Stimulated activated CD8-positive, alpha-beta memory T cell treated with anti-CD3 and anti-CD28 coated beads, Interleukin-7, amount 100 ng/mL, for 48 hours (primary cell): ENCODE data around the gene XRN2.

Source experiments
- DNase-seq, 2 donors: peaks; one replicate each; pipeline ENCODE4 v3.0.0-alpha.2; 2020; ENCODE audit warnings: low read depth in 1 of 2; ENCODE audit errors: extremely low read depth in 1 of 2

XRN2 gene

DNA sequence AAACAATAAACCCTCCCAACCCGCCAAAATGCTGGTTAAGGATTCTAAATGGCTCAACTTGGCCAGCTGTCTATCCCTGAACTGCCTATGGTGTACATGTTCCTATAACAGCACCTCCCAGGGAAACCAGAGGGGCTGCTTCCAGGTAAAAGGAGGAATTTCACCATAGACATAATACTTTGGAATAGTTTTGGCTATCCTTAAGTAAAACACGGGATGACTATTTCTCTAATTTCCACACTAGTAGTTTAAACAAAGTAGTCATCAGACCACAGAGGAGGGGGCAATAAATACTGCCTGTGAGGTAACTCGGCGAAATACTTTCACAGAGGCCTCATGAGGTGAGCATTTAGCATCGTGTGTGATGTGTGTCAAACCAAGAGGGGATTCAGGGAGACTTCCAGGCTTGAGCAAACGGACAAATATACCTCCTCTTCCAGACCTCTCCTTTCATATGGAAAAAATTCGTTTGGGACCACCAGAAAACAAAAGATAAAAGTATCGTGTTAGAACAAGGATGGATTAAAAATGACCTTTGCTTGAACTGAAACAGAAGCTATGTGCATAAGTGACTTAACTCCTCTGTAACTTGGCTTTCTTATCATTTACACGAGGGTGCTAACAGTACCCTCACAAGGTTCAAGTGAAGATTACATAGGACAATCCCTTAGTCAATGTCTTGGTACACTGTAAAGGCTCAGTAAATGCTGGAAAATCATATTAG, 1.0 kb upstream of the XRN2 start:
- DNase-seq = no peak

DNA sequence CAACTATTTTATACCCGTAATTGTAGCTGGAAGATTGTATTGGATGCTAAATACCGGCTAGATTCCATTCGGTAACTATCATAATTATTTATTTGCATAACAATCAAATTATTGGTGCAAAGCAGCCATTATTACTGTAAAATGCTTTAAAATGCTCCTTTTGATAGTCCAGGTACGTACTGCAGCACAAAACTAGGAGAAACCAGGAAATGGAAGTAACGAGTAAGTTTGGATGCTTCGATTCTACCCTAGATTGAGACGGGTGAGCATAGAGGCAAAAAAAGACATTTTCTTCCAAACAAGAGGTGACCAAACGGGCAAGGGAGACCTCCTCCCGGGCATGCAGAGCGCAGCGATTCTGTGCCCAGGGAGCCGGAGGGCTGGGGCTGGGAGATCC, 469 bp upstream of the XRN2 start:
- DNase-seq = no peak

- no peak for DNase-seq
Observed at GRCh38 chr20:21303872-21304586, 898 bp downstream of the XRN2 start.

DNA sequence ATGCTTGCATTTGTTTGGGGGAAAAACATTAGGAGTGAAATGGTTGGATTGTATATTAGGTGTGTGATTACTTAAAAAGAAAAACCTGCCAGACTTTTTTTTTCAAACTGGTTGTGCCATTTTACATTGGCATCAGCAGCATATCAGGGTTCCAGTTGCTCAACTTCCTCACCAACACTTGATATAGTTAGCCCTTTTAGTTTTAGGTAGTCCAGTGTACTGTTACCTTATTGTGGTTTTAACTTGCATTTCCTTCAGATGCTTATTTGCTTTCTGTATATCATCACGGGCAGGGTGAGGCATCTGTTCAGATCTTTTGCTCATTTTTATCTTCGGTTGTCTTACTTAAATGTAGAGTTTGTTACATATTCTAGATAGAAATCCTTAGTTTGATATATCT, 5.2 kb downstream of the XRN2 start:
- no peak for DNase-seq

GRCh38 chr20:21309678-21310467, 6.7 kb downstream of the XRN2 start:
- DNase-seq = no peak

DNA sequence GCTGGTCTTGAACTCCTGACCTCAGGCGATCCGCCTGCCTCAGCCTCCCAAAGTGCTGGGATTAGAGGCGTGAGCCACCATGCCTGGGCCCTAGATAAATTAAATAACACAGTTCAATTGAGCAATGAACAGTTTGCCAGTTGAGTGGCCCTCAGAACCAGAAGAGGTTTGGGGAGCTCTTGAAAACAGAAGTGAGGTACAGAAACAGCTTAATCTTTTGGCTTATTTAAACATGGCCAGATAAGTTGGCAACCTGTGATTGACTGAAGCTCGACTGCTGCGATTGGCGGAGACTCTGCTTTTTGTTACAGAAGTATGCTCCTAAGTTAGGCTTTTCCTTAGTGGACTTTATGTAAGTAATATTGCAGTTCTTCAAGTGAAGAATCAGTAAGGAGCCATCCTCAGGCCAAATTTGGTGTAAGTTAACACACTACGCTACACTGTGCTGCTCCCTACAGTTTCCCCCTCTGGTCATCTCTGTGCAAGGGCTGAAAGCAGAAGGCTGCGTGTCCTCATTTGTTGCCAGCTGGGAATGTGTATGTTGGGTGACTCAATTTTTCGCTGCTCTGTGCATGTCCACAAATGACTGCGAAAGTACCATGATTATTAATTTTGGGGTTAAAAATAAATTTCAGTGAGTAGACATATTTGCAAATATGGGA, 9.8 kb downstream of the XRN2 start:
- no peak for DNase-seq

DNA sequence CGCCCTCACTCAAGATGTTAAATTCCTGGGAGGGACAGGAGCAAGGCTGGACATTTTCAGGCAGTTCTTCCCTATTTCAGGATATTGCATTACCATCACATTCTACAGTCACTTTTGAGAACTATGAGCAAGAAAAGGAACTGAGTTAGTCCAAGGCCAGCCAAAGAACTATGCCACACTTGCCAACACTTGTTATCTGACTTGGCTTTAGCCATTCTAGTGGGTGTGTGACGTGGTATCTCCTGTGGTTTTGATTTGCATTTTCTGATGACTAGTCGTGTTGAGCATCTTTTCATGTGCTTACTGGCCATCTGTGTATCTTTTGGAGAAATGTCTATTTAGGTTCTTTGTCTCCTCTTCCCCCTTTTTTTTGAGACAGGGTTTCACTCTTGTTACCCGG, 12.0 kb downstream of the XRN2 start:
- DNase-seq = peak; percentile 5 to 47

GRCh38 chr20:21322083-21322710, 19.1 kb downstream of the XRN2 start:
- DNase-seq = no peak

GRCh38 chr20:21322921-21323331, 19.8 kb downstream of the XRN2 start:
- no peak for DNase-seq

DNA sequence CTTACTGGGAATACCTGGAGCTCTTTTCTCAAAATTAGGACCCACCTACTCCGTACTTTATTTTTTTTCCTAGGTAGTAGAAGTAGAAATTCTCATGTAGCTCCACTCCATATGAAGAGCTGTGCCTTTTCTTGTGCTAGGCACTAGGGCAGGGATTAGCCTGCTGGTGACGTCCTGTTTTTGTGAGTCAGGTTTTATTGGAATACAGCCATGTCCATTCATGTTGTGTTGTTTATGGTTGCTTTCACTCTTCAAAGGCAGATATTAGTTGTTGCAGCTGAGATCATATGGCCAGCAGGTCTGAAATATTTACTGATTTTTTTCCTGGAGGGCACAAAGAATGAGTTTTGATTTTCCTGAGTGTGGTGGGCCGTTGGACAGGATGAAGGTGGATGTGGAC, 20.5 kb downstream of the XRN2 start:
- DNase-seq = no peak

- no peak for DNase-seq
Observed at GRCh38 chr20:21324126-21324525, 21.0 kb downstream of the XRN2 start.

DNA sequence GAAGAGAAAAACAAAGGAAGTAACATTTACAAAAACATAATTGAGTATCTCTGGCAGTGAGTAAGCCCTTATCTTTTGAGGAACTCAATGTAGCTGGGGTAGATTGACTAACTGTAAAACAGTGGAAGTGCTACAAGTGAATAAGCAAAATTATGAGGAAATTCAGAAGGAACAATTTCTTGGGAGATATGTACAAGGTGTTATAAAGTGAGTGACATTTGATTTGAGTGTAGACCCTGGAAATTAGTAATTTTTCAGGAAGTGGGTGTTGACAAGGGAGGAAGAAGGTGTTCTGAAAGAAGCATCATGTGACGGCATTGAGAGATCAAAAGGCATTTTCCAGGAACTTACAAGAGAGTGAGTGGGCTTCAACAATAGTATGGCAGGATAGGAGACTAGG, 22.2 kb downstream of the XRN2 start:
- DNase-seq = no peak

GRCh38 chr20:21326700-21327099, 23.6 kb downstream of the XRN2 start:
- no peak for DNase-seq

DNA sequence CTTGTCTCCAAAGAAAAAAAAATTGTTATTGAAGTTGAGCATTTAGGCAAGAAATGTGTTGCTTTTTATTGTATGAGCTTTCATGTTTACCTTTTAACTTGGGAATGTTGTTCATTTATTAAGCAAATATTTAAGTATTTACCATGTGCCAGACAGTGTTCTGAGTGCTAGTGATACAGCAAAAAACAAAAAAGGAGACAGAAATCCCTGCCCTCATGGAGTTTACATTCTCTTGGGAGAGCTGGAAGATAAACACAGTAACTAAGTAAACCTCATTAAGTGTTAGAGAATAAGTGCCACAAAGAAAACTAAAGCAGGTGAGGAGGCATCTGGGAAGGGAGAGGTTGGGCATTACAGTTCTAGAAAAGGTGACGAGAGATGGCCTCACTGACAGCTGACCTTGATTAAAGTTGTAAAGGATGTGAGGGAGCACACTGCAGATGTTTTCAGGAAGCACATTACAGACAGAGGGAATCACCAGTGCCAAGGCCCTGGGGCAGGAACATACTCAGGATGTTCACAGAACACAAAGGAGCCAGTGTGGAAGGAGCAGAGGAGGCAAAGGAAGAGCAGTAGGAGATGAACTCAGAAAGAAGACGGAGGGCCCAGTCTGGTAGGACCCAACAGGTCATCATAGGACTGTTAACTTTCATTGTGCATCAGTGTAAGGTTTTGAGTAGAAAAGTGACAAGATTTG, 33.5 kb downstream of the XRN2 start:
- no peak for DNase-seq

- no peak for DNase-seq
Observed at GRCh38 chr20:21338291-21338690, 35.2 kb downstream of the XRN2 start.

DNA sequence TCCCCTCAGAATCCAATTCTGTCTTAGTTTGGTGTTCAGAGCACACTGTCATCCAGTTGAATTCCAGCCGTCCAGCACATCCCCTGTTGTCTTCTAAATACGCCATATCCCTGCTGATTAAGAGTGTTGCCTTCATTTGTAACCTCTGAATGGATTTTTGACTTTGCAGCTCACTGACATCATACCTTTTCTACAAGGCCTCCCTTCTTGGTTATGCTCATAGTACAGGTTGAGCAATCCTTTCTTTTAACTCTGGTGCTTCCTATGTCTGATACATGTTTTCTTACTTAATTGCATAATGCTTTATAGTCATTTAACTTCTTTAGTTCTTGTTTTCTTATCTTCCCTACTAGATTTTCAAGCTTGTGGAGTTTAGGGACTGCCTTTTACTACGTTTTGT, 36.4 kb downstream of the XRN2 start:
- DNase-seq = no peak

DNA sequence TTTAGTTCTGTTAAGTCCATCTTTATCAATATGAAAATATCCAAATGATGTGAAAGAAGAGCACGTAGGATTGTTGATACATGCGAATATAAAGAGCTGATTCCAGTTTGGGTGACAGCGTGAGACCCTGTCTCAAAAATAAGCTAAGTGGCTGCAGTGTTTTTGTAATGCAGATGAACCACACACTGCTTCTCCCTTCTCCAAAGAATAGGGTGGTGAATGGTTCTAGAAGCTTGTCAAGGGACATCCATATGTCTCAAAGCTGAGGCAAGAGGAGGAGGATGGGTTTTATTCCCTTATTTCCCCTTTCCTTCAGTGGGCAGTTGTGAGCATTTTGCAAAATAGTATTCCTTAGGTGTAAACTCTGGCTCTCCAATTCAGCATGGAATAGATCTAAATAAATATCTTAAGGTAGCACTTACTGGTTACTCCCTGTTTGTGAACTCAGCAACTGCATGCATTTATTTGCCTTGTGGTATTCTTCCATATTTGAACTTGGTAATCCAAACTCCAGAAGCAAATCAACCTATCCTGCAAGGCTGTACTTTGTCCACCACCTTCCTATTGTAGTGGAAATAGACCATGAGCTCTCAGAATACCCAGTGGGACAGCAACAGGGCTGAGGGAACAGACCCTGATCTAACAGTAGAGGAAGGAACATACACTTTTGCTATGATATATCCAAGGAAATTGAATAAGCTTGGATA, 38.0 kb downstream of the XRN2 start:
- no peak for DNase-seq

GRCh38 chr20:21342656-21343345, 39.7 kb downstream of the XRN2 start:
- DNase-seq = no peak
